Mucosa of stomach (tissue), 1 donor: ENCODE results near the gene CDH16.
"Not testable (repeated sequence)": the region's sequence is repeated elsewhere in the genome, so short reads cannot be mapped to it uniquely, and the experiment has no call there.

Experiments
- H3K27me3 ChIP-seq: one replicate; pipeline ENCODE4 v1.7.0; 2013; ENCODE audit warnings: mild to moderate bottlenecking, low read length; ENCODE audit not compliant: control insufficient read depth, insufficient read depth
- H3K36me3 ChIP-seq: one replicate; pipeline ENCODE4 v1.7.0; 2013; ENCODE audit warnings: low read length; ENCODE audit not compliant: control insufficient read depth, insufficient read depth
- H3K4me1 ChIP-seq: one replicate; pipeline ENCODE4 v1.7.0; 2013; ENCODE audit warnings: mild to moderate bottlenecking, low read length; ENCODE audit not compliant: control insufficient read depth, insufficient read depth
- H3K4me3 ChIP-seq: one replicate; pipeline ENCODE4 v1.7.0; 2013; ENCODE audit warnings: low read length
- H3K9ac ChIP-seq: one replicate; pipeline ENCODE4 v1.7.0; 2013; ENCODE audit warnings: mild to moderate bottlenecking, low read length, moderate library complexity
- H3K9me3 ChIP-seq: one replicate; pipeline ENCODE4 v1.7.0; 2013; ENCODE audit warnings: mild to moderate bottlenecking, low read length, moderate library complexity; ENCODE audit not compliant: control insufficient read depth
- donor health status: Pancreatic carcinoma.

Gene CDH16

GRCh38 chr16:66918803-66919568 is at the start of gene CDH16:
TSS of gene CDH16 (minus strand) at chr16:66918885. CDS start at chr16:66918065, 820 bp downstream.
- H3K9me3 ChIP-seq: no peaks in the 10 kb centered on the region
- H3K4me1 ChIP-seq: peaks cover 20% of the 10 kb centered on the region
- H3K27me3 ChIP-seq: peaks cover 21% of the 10 kb centered on the region
- no peaks in the 10 kb centered on the region for H3K36me3 ChIP-seq
- H3K4me3 ChIP-seq: no peak within 1 kb of the TSS
- H3K9ac ChIP-seq: no peak within 1 kb of the TSS

- H3K9me3 ChIP-seq: no peaks in the 10 kb centered on the region
- H3K9ac ChIP-seq: no peak overlapping the region
- peaks cover 26% of the 10 kb centered on the region for H3K4me1 ChIP-seq
- H3K36me3 ChIP-seq: no peaks in the 10 kb centered on the region
- no peaks in the 10 kb centered on the region for H3K27me3 ChIP-seq
- no peak overlapping the region for H3K4me3 ChIP-seq
These were observed 45.4 kb upstream of the CDH16 start for GRCh38 chr16:66964049-66964448.

- no peaks in the 10 kb centered on the region for H3K27me3 ChIP-seq
- H3K4me3 ChIP-seq: no peak overlapping the region
- peak overlapping the region; percentile 33 for H3K9ac ChIP-seq
- no peaks in the 10 kb centered on the region for H3K36me3 ChIP-seq
- no peaks in the 10 kb centered on the region for H3K9me3 ChIP-seq
- peaks cover 26% of the 10 kb centered on the region for H3K4me1 ChIP-seq
These were observed 43.2 kb upstream of the CDH16 start for GRCh38 chr16:66961914-66962313.

GRCh38 chr16:66961065-66961744 is 42.5 kb upstream of the CDH16 start, which contains the start of gene CES3:
TSS of gene CES3 (plus strand) at chr16:66961266. CDS start at chr16:66961308, 42 bp downstream.
- Histone ChIP-seq H3K36me3 (no peaks in the 10 kb centered on the region), H3K4me3 (peak within 1 kb of the TSS; percentile 6), H3K9me3 (no peaks in the 10 kb centered on the region), H3K27me3 (no peaks in the 10 kb centered on the region), H3K4me1 (peaks cover 26% of the 10 kb centered on the region), H3K9ac (peak within 1 kb of the TSS; percentile 33)

GRCh38 chr16:66960270-66960669 is 41.6 kb upstream of the CDH16 start:
- H3K9ac ChIP-seq: no peak overlapping the region
- H3K9me3 ChIP-seq: no peaks in the 10 kb centered on the region
- H3K4me1 ChIP-seq: peaks cover 26% of the 10 kb centered on the region
- H3K4me3 ChIP-seq: no peak overlapping the region
- no peaks in the 10 kb centered on the region for H3K36me3 ChIP-seq
- no peaks in the 10 kb centered on the region for H3K27me3 ChIP-seq

GRCh38 chr16:66959704-66960161 is 41.0 kb upstream of the CDH16 start:
- Histone ChIP-seq H3K9me3 (no peaks in the 10 kb centered on the region), H3K9ac (no peak overlapping the region), H3K4me1 (peaks cover 26% of the 10 kb centered on the region), H3K36me3 (no peaks in the 10 kb centered on the region), H3K27me3 (no peaks in the 10 kb centered on the region), H3K4me3 (no peak overlapping the region)

- no peak overlapping the region for H3K9ac ChIP-seq
These were observed 40.4 kb upstream of the CDH16 start for GRCh38 chr16:66958857-66959703.

GRCh38 chr16:66956154-66956457 is 37.4 kb upstream of the CDH16 start:
- not testable (repeated sequence) for H3K4me3 ChIP-seq, H3K9ac ChIP-seq, H3K36me3 ChIP-seq, H3K27me3 ChIP-seq, H3K9me3 ChIP-seq
- peaks cover 20% of the 10 kb centered on the region for H3K4me1 ChIP-seq

More at GRCh38 chr16:66958857-66959703, 40.4 kb upstream of the CDH16 start:
- H3K9me3 ChIP-seq: no peaks in the 10 kb centered on the region
- H3K4me1 ChIP-seq: peaks cover 27% of the 10 kb centered on the region
- no peak overlapping the region for H3K4me3 ChIP-seq
- no peaks in the 10 kb centered on the region for H3K27me3 ChIP-seq
- H3K36me3 ChIP-seq: no peaks in the 10 kb centered on the region

GRCh38 chr16:66955363-66956153 is 36.9 kb upstream of the CDH16 start:
- H3K36me3 ChIP-seq, H3K4me3 ChIP-seq, H3K9ac ChIP-seq, H3K9me3 ChIP-seq, H3K27me3 ChIP-seq: not testable (repeated sequence)
- peaks cover 16% of the 10 kb centered on the region for H3K4me1 ChIP-seq

GRCh38 chr16:66954097-66954659 is 35.5 kb upstream of the CDH16 start:
- Histone ChIP-seq H3K9ac (peak overlapping the region; percentile 64), H3K9me3 (no peaks in the 10 kb centered on the region)

GRCh38 chr16:66953462-66954096 is 34.9 kb upstream of the CDH16 start:
- H3K9ac ChIP-seq: peak overlapping the region; percentile 64

More at GRCh38 chr16:66954097-66954659, 35.5 kb upstream of the CDH16 start:
- Histone ChIP-seq H3K4me1 (peaks cover 16% of the 10 kb centered on the region), H3K36me3 (no peaks in the 10 kb centered on the region), H3K27me3 (peaks cover 7% of the 10 kb centered on the region), H3K4me3 (peak overlapping the region; percentile 28)

More at GRCh38 chr16:66953462-66954096, 34.9 kb upstream of the CDH16 start:
- H3K36me3 ChIP-seq: no peaks in the 10 kb centered on the region
- H3K4me1 ChIP-seq: peaks cover 21% of the 10 kb centered on the region
- peaks cover 13% of the 10 kb centered on the region for H3K27me3 ChIP-seq
- peak overlapping the region; percentile 28 for H3K4me3 ChIP-seq
- no peaks in the 10 kb centered on the region for H3K9me3 ChIP-seq
